DMS153 treated with DMSO at 0.1 percent for 48 hours (cell line): ENCODE measurements around the gene SLC2A6.

Experiments used
- DNase-seq: peaks from one replicate; lab custom pipeline; 2025; ENCODE audit not compliant: unreplicated experiment; lab: John Stamatoyannopoulos, UW

SLC2A6 gene

DNA sequence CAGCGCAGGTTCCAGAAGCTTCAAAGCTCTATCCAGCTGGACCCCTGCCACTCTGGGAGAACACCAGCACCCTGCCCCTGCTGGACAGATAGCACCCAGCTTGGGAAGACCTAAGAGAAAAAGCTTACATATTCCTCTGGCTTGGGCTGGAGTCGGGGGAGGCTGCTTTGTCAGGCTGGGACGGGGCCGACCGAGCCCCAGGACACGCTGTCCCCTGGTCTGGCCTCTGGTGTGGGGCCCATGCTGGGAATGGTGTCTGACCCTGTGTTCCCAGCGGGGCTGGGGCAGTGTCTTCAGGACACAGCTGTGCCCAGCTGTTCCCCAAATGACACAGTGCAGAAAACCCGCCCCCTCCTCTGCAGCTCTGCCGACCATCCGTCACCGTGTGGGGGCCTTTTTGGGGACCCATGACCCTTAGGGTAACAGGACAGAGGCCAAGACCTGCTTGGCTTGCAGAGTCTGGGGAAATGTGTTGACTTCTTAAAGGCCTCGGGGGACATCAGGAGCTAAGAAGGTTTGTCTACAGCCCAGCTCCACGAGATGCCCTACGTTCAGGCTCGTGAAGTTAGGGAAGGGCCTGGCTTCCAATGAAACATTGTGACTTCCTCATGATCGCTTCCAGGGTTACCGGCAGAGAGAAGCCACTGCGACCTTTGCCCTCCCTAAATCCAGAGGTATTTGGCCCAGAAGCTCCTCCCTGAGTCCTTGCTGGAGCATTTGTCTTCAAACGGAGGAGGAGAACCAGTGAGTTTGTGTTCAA lies 20.4 kb upstream of the SLC2A6 start:
- DNase-seq = no peak

DNA sequence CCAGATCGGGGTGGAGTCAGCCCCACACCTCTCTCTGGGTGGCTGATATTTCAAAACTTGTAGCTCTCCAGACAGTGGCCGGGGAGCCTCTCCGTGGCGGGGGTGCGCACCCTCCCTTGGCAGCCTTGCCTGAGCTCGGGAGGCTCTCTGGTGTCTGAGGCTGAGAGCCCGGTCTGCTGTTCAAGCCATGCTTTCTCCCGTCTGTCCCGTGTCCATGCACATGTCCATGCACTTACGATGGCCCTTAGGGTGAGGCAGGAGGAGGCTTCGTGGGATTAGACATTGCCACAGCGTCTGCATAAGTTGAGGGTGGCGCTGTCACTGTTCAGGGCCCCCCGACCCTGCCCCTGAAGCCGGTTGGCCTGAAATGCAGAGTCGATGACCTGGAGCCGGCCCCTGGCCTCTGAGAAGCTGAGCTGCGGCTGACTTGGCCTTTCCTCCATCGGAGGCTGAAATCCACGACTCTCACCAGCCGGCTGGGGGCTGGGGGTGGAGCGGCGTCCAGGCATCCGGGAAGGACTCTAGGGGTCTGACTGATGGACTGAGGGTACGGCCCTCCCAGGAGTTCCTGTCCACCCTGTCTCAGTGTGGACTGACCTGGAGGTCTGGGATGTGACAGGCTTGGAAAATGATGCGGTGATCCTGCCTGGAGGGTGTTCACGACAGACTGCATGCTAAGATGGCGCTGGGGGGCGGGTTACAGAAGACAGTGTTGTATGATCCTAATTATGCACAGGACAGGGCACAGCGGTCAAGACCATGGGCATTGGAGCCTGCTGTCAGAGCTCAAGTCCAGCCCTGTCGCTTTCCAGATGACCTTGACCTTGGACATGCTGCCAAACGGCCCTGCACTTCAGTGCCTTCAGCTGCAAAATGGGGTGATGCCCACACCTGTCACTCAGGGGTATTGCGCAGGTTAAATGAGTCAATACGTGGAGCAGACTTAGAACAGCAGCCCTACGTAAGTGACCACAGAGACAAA lies 18.3 kb upstream of the SLC2A6 start:
- DNase-seq = no peak

DNA sequence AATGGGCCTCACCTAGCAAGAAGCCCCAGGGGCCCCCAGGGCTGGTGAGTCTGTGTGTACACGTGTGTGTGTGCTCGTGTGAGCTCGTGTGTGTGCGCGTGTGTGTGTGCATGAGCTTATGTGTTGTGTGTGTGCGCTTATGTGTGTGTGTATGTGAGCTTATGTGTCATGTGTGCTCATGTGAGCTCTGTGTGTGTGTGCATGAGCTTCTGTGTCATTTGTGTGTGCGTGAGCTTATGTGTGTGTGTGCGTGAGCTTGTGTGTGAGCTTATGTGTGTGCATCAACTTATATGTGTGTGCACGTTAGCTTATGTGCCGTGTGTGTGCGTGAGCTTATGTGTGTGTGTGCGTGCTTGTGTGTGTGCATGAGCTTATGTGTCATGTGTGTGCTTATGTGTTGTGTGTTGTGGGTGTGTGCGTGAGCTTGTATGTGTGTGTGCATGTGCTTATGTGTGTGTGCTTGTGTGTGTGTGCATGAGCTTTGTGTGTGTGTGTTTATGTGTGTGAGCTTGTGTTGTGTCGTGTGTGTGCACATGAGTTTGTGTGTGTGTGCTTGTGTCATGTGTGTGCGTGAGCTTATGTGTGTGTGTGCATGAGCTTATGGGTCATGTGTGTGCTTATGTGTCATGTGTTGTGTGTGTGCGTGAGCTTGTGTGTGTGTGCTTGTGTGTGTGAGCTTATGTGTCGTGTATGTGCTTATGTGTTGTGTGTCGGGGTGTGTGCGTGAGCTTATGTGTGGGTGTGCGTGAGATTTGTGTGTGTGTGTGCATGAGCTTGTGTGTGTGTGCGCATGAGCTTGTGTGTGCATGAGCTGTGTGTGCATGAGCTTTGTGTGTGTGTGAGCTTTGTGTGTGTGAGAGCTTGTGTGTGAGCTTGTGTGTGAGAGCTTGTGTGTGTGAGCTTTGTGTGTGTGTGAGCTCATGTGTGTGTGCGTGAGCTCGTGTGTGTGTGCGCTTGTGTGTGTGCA lies 16.7 kb upstream of the SLC2A6 start:
- no peak for DNase-seq

DNA sequence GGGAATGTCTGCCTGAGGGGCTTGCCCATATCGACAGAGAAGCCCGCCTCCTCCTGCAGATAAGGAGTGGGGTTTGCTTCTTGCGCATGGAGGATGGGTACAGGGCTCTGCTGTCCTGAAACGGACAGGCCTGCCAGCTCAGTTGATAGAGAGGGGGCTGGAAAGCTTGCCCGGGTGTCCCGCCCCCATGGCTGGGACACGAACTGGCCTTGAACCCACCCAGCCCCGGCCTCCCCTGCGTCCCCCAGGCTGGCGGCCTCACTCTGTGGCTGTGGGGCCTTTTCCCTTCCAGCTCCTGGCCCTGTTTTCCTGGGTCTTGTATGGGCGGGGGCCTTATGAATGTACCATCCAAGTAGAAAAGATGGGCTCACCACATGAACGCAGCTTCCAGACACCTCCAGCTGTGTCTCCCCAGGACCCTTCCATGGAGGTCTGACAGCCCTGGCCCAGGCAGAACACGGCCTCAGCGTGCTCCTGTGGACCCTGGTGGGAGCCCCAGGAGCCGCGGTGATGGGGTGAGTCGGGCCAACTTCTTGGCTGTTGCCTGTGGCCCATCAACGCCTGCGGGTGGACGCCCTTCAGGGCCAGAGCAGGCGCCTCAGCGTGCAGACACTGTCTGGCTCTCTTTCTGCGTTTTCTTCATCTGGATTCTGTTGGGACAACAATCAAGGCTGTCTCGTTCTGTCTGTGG lies 15.9 kb upstream of the SLC2A6 start:
- DNase-seq = no peak

DNA sequence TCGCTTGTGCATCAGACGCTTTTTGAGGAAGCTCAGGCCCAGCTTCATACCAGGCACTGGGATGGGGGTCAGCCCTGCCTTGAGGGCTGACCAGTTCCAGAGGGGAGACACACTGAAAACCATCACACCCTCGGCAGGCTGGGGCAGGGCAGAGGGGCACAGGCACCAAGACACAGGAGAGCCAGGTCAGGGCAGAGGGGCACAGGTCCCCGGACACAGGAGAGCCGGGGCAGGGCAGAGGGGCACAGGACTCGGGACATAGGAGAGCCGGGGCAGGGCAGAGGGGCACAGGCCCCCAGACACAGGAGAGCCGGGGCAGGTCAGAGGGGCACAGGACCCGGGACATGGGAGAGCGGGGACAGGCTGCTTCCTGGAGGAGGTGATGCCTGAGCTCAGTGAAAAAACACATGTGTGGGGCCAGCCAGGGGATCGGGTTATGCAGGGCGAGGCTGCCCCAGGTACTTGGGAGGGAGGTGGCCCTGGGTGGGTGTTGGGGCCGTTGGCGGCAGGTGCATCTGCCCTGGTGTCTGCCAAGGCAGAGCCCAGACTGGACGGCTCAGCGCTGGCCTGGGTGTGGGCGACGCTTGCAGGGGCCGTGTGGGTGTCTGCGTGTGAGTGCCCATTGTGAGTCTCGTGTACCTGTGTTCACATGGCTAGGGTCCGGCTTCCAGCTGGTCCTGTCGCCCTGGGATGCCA lies 15.1 kb upstream of the SLC2A6 start:
- no peak for DNase-seq

DNA sequence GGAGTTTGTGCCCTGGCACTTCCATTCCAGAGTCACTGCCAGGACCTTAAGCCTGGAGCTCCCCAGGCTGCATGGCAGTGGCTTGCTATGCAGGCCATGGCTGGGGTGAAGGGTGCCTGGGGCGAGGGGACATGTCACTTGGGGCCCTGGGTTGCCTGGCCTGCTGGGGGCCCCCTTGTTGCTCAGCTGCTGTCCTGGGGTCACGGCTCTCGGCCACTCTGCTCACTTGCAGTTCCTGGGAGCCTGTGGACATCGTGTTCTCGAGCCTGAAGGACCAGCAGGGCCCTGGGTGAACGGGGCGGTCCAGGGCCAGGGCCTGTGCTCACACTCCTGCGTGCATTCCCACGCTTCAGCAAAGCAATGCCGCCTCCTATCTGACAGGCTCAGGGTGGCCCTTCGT lies 14.5 kb upstream of the SLC2A6 start:
- DNase-seq = no peak

DNA sequence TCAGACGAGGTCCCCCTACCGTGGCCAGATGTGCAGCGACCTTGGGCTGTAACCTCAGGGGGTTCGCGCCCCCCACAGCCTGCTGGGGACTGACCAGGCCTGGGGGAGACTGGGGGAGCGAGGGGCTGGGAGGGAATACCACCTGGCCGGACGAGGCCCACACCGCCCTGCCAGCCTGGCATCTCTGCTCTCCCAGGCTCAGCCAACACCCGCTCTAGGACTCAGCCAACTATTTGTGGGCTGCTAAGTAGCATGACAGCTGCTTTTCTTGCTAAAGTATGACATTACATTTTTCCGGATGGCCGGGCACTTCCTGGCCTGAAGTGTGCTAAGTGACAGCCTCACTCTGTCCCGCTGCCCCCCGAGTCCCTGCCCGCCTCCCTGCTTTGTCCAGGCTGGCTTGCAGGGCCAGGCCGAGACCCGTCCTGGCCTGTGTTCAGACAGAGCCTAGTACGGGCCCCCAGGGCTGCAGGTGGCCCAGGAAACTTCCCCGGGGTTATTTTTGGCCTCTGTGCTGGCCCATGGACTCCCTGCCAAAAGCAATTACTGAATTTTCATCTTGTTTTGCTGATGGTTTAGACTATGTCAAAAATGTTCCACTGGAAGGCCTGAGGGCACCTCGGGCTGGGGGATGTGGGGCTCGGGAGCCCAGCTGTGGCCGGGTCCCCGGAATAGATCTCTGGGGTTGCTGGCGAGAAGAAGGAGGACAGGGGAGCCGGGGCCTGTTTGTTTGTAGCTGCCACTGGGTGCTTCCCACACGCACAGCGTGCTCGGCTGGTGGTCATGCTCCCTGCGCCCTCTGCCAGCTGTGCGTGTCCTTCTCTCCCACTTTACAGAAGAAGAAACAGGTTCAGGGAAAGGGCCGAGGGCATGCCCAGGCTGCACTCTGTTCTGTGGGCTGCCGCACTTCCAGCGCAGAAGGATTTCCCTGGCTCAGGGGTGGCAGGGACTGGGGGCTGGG lies 13.4 kb upstream of the SLC2A6 start:
- DNase-seq = no peak

DNA sequence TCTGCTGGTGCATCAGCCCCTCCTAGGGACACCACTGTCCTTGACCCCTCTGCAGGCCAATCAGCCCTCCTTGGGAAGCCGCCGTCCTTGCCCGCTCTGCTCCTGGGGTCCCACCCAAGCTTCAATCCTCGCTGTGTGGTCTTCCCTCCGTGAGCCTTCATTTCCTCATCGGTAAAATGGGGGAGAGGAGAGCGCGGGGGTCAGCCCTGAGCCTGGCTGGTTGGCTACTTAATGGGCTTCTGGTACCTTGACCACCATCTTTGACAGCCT lies 12.7 kb upstream of the SLC2A6 start:
- no peak for DNase-seq

DNA sequence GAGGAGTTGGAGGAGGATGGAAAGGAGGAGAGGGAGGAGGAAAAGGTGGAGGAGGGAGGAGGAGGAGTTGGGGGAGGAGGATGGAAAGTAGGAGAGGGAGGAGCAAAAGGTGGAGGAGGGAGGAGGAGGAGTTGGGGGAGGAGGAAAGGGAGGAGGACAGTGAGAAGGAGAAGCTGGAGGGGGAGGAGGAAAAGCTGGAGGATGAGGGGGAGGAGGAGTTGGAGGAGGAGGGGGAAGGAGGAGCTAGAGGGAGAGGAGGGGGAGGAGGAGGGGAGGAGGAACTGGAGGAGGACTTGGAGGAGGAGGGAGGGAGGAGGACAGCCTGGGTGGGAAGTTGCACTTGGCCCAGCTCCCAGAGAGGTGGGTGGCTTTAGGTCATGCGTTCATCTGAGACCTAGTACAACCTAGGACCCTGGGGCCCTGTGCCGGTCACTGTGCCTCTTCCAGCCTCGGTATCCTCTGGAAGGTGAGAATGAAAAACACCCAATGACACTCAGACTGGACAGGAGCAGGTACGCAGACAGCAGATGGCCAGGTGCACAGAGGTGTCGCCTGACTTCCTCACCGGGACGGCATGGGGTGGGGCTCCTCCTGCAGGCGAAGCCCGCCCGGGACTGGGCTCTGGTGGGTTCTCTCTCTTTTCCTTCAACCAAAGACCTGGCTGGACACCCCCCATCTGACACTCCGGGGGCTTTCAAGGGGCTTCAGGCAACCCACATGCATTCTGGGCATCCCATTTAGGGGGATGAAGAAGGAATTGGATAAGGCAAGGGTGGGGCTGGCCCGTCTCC lies 12.2 kb upstream of the SLC2A6 start:
- no peak for DNase-seq

DNA sequence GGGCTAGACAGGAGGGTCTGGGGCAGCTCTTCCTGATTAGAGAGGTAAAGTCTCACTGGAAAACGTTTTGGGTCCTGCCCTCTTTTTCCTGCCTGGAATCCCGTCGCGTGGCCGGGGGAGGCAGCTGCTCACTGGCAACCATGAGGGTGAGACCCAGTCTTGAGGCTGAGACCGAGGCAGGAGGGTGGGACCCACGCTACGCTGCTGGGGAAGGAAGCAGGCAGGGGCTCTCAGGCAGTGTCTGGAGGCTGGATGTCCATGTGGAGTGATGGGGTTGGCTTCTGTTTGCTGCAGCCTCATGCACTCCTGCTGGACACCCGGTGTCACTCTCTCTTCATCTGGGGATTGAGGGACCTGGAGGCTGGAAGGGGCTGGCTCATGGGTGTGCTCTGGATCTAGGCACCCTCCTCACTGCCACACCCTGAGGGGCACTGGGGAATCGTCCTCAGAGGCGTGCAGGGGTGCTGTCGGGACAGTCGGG lies 11.3 kb upstream of the SLC2A6 start:
- no peak for DNase-seq

DNA sequence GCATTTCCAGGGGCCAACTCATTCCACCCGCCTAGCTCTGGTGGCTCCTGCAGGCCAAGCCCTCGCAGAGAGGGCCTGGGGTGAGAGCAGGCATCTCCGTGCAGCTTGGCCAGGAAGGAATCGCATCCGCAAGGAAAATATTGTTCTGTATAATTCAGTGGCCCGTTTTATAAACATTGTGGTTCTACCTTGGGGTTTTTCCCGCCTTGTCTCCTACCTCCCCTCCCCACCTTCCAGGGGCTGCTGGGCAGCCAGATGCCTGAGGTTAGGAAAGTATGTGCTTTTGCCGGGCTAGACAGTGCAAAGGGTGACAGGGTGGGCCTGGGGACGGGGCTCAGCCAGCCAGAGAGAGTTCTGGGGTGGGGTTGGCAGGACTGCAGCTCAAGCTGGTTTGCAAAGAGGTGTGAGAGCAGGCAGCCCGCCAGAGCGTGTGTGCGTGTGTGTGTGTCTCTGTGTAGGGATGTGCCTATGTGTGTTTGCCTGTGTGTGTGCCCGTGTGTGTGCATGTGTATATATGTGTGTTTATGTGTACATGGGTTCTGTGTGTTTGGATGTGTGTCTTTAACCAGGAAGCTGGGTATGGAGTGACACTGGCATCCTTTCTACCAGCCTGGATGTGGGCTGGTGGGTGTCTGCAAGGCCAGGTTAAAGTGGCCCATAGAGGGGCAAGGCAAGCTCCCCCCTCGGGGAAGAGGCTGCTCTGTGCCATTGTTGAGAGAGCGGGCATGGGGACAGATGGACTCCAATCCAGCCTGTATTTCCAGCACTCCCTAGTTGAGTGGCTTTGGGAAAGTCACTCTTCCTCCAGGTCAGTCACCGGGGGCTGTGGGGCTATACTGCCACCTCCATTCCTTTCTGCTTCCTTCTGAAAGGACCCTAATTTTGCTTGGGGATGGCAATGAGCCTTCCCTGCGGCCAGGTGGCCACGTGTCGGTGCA lies 10.6 kb upstream of the SLC2A6 start:
- no peak for DNase-seq

DNA sequence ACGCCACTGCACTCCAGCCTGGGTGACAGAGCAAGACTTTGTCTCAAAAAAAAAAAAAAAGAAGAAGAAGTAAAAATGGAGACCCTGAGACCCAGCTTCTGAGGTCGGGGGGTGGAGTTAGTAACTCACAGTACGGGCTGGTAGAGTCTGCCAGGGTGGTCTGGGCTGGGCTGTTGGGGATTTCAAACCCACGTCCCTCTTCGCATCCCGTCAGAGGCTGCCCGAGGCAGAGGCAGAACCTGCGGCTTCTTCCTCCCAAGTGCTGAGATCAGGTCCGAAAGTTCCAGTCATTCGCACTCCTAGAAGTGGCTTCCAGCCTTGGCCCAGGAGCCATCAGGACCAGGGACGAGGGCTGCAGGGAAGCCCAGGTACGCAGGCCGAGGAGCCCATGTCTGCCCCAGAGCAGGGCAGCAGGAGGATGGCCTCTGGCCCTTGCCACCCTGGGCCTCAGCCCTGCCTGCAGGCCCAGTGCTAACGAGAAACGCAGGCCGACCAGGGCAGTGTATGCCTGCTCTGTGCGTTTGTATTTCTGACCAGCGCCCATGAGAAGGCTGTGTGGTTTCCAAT lies 9.9 kb upstream of the SLC2A6 start:
- no peak for DNase-seq

DNA sequence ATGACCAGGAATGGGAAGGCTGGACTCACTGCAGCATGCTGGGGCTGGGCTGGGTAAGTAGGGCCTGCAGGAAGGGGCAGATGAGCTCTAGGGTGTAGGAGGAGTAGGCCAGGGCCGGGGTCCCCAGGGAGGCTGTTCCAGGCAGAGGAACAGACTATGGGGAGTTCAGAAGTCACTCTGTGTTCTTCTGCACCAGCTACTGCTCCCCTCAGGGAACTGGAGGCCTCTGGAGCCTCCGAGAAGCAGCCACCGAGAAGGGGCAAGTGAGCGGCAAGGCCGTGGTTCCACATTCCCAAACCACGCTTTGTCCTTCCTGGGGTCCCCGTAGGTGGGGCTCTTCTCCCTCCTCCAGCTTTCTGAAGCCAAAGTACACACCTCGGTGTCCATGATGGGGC lies 8.4 kb upstream of the SLC2A6 start:
- no peak for DNase-seq

DNA sequence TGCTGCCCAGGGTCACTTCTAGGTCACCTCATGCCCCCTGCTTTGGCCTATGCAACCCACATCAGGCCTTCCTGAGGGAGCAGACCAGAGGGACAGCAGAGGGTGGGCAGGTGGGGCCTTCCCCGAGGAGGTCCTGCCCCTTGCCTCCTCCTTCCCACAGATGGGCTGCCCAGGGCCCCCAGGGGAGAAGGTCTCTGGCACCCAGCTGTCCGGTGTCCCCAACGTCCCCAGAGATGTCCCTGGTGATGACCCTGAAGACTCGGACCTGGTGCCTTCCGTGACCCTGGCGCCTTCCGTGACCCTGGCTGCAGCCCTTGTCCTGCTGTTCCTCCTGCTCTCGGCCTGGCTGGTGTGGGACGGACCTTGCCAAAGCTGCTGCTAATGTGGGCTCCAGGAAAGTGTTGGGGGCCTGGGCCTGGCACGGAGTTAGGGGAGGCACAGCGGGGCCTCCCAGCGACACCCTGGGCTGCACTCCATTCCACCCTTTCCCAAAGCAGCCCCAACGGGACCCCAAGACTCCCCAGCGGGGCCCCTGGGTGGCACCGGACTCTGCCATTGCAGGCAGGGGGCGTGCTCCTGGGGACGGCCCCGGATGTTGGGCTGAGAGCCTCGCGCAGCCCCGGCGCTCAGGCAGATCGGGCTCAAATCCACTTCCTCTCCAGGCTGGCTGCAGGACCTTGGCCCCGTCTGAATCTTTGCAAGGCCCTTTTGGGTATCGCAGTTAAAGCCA lies 6.8 kb upstream of the SLC2A6 start:
- no peak for DNase-seq

DNA sequence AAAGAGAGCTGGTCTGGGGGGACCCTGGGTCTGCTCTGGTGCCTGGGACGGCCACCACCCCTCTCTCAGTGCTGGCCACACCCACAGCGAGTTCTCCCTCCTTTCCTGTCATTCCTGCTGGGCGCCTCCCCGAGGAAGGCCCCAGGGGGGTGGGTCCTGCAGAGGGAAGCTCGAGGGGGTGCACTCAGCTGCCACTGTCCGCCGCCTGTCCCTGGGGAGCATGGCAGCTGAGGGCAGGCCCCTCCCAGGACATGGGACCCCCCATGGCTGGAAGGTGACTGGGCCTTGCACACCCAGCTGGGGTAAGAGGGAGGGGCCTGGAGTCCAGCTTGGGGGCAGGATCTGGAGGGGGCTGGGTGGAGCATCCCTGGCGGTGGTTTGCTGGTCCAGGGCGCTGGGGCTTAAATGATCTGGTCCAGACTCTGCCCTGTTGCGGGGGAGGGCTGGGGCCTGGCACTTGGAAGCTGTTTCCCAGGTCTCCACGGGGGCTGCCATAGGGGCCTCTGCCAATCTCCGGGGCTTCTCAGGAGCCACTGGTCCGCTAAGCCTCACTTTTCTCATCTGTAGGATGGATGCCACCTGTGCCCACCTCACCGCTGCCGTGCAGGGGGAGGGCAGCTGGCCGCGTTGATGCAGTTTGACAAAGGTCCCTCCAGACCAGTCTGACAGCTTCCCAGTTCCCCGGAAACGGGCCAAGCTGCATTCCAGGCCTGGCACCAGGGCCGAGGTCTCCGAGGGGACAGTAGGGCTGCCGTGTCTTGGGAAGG lies 6.0 kb upstream of the SLC2A6 start:
- DNase-seq = no peak
